Measurements from ENCODE around the gene MED27. TPM values are rescaled to one million over a fixed set of nuclear protein-coding genes. Genes with fewer than 3 reads are reported as not detected.

MED27 gene
- 13.3 TPM for total RNA-seq

GRCh38 chr9:132079391-132080091, at the start of gene MED27:
Gene MED27, minus strand, starts transcription at chr9:132079867. Its CDS starts 23 bp downstream, at chr9:132079844.
- peaks cover 16% of the 10 kb centered on the region for H3K4me1 ChIP-seq (ENCODE audit: insufficient read depth, low read length)
- H3K9me3 ChIP-seq (ENCODE audit: low read depth, low read length) = no peaks in the 10 kb centered on the region
- H3K4me3 ChIP-seq (ENCODE audit: low read length) = peak within 1 kb of the TSS; percentile 88
- H3K27me3 ChIP-seq (ENCODE audit: insufficient read depth, low read length) = no peaks in the 10 kb centered on the region

- Histone ChIP-seq H3K4me1 (ENCODE audit: insufficient read depth, low read length) (no peaks in the 10 kb centered on the region), H3K4me3 (ENCODE audit: low read length) (no peak overlapping the region), H3K27me3 (ENCODE audit: insufficient read depth, low read length) (peaks cover 29% of the 10 kb centered on the region), H3K9me3 (ENCODE audit: low read depth, low read length) (no peaks in the 10 kb centered on the region)
Measured at GRCh38 chr9:132127888-132128534, 48.3 kb upstream of the MED27 start.

- Histone ChIP-seq H3K4me3 (ENCODE audit: low read length) (no peak overlapping the region), H3K4me1 (ENCODE audit: insufficient read depth, low read length) (no peaks in the 10 kb centered on the region), H3K9me3 (ENCODE audit: low read depth, low read length) (no peaks in the 10 kb centered on the region), H3K27me3 (ENCODE audit: insufficient read depth, low read length) (peaks cover 32% of the 10 kb centered on the region)
Measured at GRCh38 chr9:132126680-132127236, 47.1 kb upstream of the MED27 start.

GRCh38 chr9:132125944-132126679, 46.4 kb upstream of the MED27 start:
- Histone ChIP-seq H3K4me3 (ENCODE audit: low read length) (no peak overlapping the region), H3K4me1 (ENCODE audit: insufficient read depth, low read length) (no peaks in the 10 kb centered on the region), H3K27me3 (ENCODE audit: insufficient read depth, low read length) (peaks cover 32% of the 10 kb centered on the region), H3K9me3 (ENCODE audit: low read depth, low read length) (no peaks in the 10 kb centered on the region)

GRCh38 chr9:132125361-132125760, 45.7 kb upstream of the MED27 start:
- H3K4me3 ChIP-seq (ENCODE audit: low read length) = no peak overlapping the region
- peaks cover 32% of the 10 kb centered on the region for H3K27me3 ChIP-seq (ENCODE audit: insufficient read depth, low read length)
- no peaks in the 10 kb centered on the region for H3K9me3 ChIP-seq (ENCODE audit: low read depth, low read length)
- H3K4me1 ChIP-seq (ENCODE audit: insufficient read depth, low read length) = no peaks in the 10 kb centered on the region

- H3K27me3 ChIP-seq (ENCODE audit: insufficient read depth, low read length) = peaks cover 32% of the 10 kb centered on the region
- H3K4me1 ChIP-seq (ENCODE audit: insufficient read depth, low read length) = no peaks in the 10 kb centered on the region
- no peaks in the 10 kb centered on the region for H3K9me3 ChIP-seq (ENCODE audit: low read depth, low read length)
- H3K4me3 ChIP-seq (ENCODE audit: low read length) = no peak overlapping the region
Measured at GRCh38 chr9:132124800-132125199, 45.1 kb upstream of the MED27 start.

GRCh38 chr9:132121021-132121420, 41.4 kb upstream of the MED27 start:
- Histone ChIP-seq H3K4me3 (ENCODE audit: low read length) (no peak overlapping the region), H3K4me1 (ENCODE audit: insufficient read depth, low read length) (no peaks in the 10 kb centered on the region), H3K9me3 (ENCODE audit: low read depth, low read length) (no peaks in the 10 kb centered on the region), H3K27me3 (ENCODE audit: insufficient read depth, low read length) (peaks cover 21% of the 10 kb centered on the region)

- no peaks in the 10 kb centered on the region for H3K9me3 ChIP-seq (ENCODE audit: low read depth, low read length)
Measured at GRCh38 chr9:132117694-132118093, 38.0 kb upstream of the MED27 start.

GRCh38 chr9:132116583-132116982, 36.9 kb upstream of the MED27 start:
- H3K4me1 ChIP-seq (ENCODE audit: insufficient read depth, low read length) = no peaks in the 10 kb centered on the region
- H3K27me3 ChIP-seq (ENCODE audit: insufficient read depth, low read length) = peaks cover 2% of the 10 kb centered on the region
- H3K4me3 ChIP-seq (ENCODE audit: low read length) = no peak overlapping the region
- H3K9me3 ChIP-seq (ENCODE audit: low read depth, low read length) = no peaks in the 10 kb centered on the region

More at GRCh38 chr9:132117694-132118093, 38.0 kb upstream of the MED27 start:
- Histone ChIP-seq H3K4me1 (ENCODE audit: insufficient read depth, low read length) (no peaks in the 10 kb centered on the region), H3K27me3 (ENCODE audit: insufficient read depth, low read length) (peaks cover 1% of the 10 kb centered on the region), H3K4me3 (ENCODE audit: low read length) (no peak overlapping the region)

GRCh38 chr9:132114102-132114707, 34.5 kb upstream of the MED27 start:
- H3K9me3 ChIP-seq (ENCODE audit: low read depth, low read length) = no peaks in the 10 kb centered on the region
- H3K27me3 ChIP-seq (ENCODE audit: insufficient read depth, low read length) = peaks cover 2% of the 10 kb centered on the region

GRCh38 chr9:132109291-132109690, 29.6 kb upstream of the MED27 start:
- Histone ChIP-seq H3K27me3 (ENCODE audit: insufficient read depth, low read length) (peaks cover 2% of the 10 kb centered on the region), H3K4me3 (ENCODE audit: low read length) (no peak overlapping the region), H3K9me3 (ENCODE audit: low read depth, low read length) (no peaks in the 10 kb centered on the region), H3K4me1 (ENCODE audit: insufficient read depth, low read length) (no peaks in the 10 kb centered on the region)

More at GRCh38 chr9:132114102-132114707, 34.5 kb upstream of the MED27 start:
- no peaks in the 10 kb centered on the region for H3K4me1 ChIP-seq (ENCODE audit: insufficient read depth, low read length)
- no peak overlapping the region for H3K4me3 ChIP-seq (ENCODE audit: low read length)

- H3K4me1 ChIP-seq (ENCODE audit: insufficient read depth, low read length) = no peaks in the 10 kb centered on the region
- peaks cover 2% of the 10 kb centered on the region for H3K27me3 ChIP-seq (ENCODE audit: insufficient read depth, low read length)
- no peaks in the 10 kb centered on the region for H3K9me3 ChIP-seq (ENCODE audit: low read depth, low read length)
- H3K4me3 ChIP-seq (ENCODE audit: low read length) = no peak overlapping the region
Measured at GRCh38 chr9:132108728-132109127, 29.1 kb upstream of the MED27 start.

GRCh38 chr9:132099741-132100407, 20.2 kb upstream of the MED27 start:
- no peak overlapping the region for H3K4me3 ChIP-seq (ENCODE audit: low read length)
- peaks cover 14% of the 10 kb centered on the region for H3K27me3 ChIP-seq (ENCODE audit: insufficient read depth, low read length)
- no peaks in the 10 kb centered on the region for H3K9me3 ChIP-seq (ENCODE audit: low read depth, low read length)
- no peaks in the 10 kb centered on the region for H3K4me1 ChIP-seq (ENCODE audit: insufficient read depth, low read length)

GRCh38 chr9:132099167-132099566, 19.5 kb upstream of the MED27 start:
- peaks cover 17% of the 10 kb centered on the region for H3K27me3 ChIP-seq (ENCODE audit: insufficient read depth, low read length)
- H3K4me3 ChIP-seq (ENCODE audit: low read length) = no peak overlapping the region
- no peaks in the 10 kb centered on the region for H3K9me3 ChIP-seq (ENCODE audit: low read depth, low read length)
- H3K4me1 ChIP-seq (ENCODE audit: insufficient read depth, low read length) = no peaks in the 10 kb centered on the region
